GM21515 (cell line): ENCODE data around the gene CHST2.
A peak's percentile ranks its signal among the peaks of the same experiment; 100 is the strongest.

Experiments
- ATAC-seq: cut with Tn5 transposase; IDR thresholded peaks from one replicate; pipeline ENCODE4 v1.9.1; 2021; ENCODE audit not compliant: unreplicated experiment

CHST2 gene

GRCh38 chr3:143165211-143165610 lies 45.6 kb downstream of the CHST2 start:
- peak; percentile 40 for ATAC-seq

GRCh38 chr3:143165612-143166285 lies 46.2 kb downstream of the CHST2 start:
- ATAC-seq, result peak; percentile 69

- no peak for ATAC-seq
These were observed 46.8 kb downstream of the CHST2 start for GRCh38 chr3:143166376-143166775.

GRCh38 chr3:143167969-143168854 lies 48.6 kb downstream of the CHST2 start:
- no peak for ATAC-seq

GRCh38 chr3:143168855-143169192 lies 49.3 kb downstream of the CHST2 start:
- no peak for ATAC-seq

GRCh38 chr3:143170074-143170473 lies 50.5 kb downstream of the CHST2 start:
- ATAC-seq, result no peak

- peak; percentile 7 for ATAC-seq
These were observed 51.1 kb downstream of the CHST2 start for GRCh38 chr3:143170676-143171075.

GRCh38 chr3:143171141-143171980 lies 51.8 kb downstream of the CHST2 start:
- ATAC-seq, result peak; percentile 81

- no peak for ATAC-seq
These were observed 52.7 kb downstream of the CHST2 start for GRCh38 chr3:143172062-143172794.

GRCh38 chr3:143172795-143173145 lies 53.2 kb downstream of the CHST2 start:
- ATAC-seq, result no peak

GRCh38 chr3:143173242-143173641 lies 53.7 kb downstream of the CHST2 start:
- no peak for ATAC-seq
